Gastrocnemius medialis (tissue), 4 donors: ENCODE results near the gene VSTM2L.

Source experiments
- POLR2A ChIP-seq, 2 donors: fragments of 450-650 bp; IDR thresholded peaks; one replicate each; pipeline ENCODE4 v1.6.1; 2017; ENCODE audit warnings: antibody characterized with exemption in 2 of 2, mild to moderate bottlenecking in 2 of 2, moderate library complexity in 2 of 2
- TF ChIP-seq, protein P1 (sequence below), 5 experiments: fragments of 450-650 bp in 3 of 5; fragments of 200-600 bp in 2 of 5; sonication (generic) in 2 of 5; IDR thresholded peaks in 4 of 5; conservative IDR thresholded peaks in 1 of 5; 1 replicate in 4 of 5; 2 replicates in 1 of 5; pipeline ENCODE4 v1.5.1; 2016 to 2019; ENCODE audit warnings: antibody characterized with exemption in 5 of 5, mild to moderate bottlenecking in 3 of 5, moderate library complexity in 3 of 5

- TF ChIP-seq, protein P1, sequence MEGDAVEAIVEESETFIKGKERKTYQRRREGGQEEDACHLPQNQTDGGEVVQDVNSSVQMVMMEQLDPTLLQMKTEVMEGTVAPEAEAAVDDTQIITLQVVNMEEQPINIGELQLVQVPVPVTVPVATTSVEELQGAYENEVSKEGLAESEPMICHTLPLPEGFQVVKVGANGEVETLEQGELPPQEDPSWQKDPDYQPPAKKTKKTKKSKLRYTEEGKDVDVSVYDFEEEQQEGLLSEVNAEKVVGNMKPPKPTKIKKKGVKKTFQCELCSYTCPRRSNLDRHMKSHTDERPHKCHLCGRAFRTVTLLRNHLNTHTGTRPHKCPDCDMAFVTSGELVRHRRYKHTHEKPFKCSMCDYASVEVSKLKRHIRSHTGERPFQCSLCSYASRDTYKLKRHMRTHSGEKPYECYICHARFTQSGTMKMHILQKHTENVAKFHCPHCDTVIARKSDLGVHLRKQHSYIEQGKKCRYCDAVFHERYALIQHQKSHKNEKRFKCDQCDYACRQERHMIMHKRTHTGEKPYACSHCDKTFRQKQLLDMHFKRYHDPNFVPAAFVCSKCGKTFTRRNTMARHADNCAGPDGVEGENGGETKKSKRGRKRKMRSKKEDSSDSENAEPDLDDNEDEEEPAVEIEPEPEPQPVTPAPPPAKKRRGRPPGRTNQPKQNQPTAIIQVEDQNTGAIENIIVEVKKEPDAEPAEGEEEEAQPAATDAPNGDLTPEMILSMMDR (IDR thresholded peaks at IDR 0.05 in 4 of 5, conservative IDR thresholded peaks at IDR 0.05 in 1 of 5), result no peak
- no peak for TF ChIP-seq POLR2A (IDR thresholded peaks at IDR 0.05)
These were observed 535 bp downstream of the VSTM2L start for GRCh38 chr20:37903317-37904007.
